Measurements from ENCODE around the gene EBI3. TPM values are rescaled to one million over a fixed set of nuclear protein-coding genes. Genes with fewer than 3 reads are reported as not detected.

EBI3 gene
- total and polyA plus RNA-seq, 2 of the 13 experiments (the other 11 are each of a cell fraction or from before 2014, with no cell fraction given), result 3.4 TPM; not detected in 1

GRCh38 chr19:4182084-4182810 lies 47.1 kb upstream of the EBI3 start, which contains the start of the genes ANKRD24 and SIRT6 (continued):
- TF ChIP-seq RNF219 (CRISPR knock-in tag; IDR thresholded peaks at IDR 0.05), result no peak
- TF ChIP-seq ZNF878 (CRISPR knock-in tag; IDR thresholded peaks at IDR 0.05), result 0 out of 2 replicates have a peak, but pooled peaks have one; percentile 46
- no peak for TF ChIP-seq MAFF (IDR thresholded peaks at IDR 0.05; ENCODE audit: low read depth, low read length)
- TF ChIP-seq ZBTB7B (CRISPR knock-in tag; IDR thresholded peaks at IDR 0.05), result no peak
- TF ChIP-seq ATF3 (CRISPR knock-in tag; IDR thresholded peaks at IDR 0.05), result 0 out of 2 replicates have a peak, but pooled peaks have one; percentile 42
- TF ChIP-seq ZNF776 (CRISPR knock-in tag; IDR thresholded peaks at IDR 0.05), result peak; percentile 34; the same call in 1 of the 2 replicates
- TF ChIP-seq TCF7 (IDR thresholded peaks at IDR 0.05; ENCODE audit: low read depth), result no peak
- TF ChIP-seq CCDC6 (CRISPR knock-in tag; IDR thresholded peaks at IDR 0.05), result peak; percentile 73; the same call in 1 of the 2 replicates
- no peak for TF ChIP-seq ZC3H13 (CRISPR knock-in tag; IDR thresholded peaks at IDR 0.05)
- no peak for TF ChIP-seq MZF1 (CRISPR knock-in tag; IDR thresholded peaks at IDR 0.05; ENCODE audit: borderline replicate concordance)
- peak; percentile 42; the same call in 1 of the 2 replicates for TF ChIP-seq SNAI1 (CRISPR knock-in tag; IDR thresholded peaks at IDR 0.05; ENCODE audit: borderline replicate concordance)
- no peak for TF ChIP-seq AFF4 (CRISPR knock-in tag; IDR thresholded peaks at IDR 0.05)
- TF ChIP-seq DNMT1 (CRISPR knock-in tag; IDR thresholded peaks at IDR 0.05), result no peak
- no peak for TF ChIP-seq CREBL2 (CRISPR knock-in tag; IDR thresholded peaks at IDR 0.05; ENCODE audit: borderline replicate concordance)
- no peak for TF ChIP-seq SNAPC2 (CRISPR knock-in tag; IDR thresholded peaks at IDR 0.05)
- TF ChIP-seq MLXIP (CRISPR knock-in tag; IDR thresholded peaks at IDR 0.05; ENCODE audit: borderline replicate concordance), result no peak
- peak; percentile 89; the same call in 1 of the 2 replicates for TF ChIP-seq NFKBIZ (CRISPR knock-in tag; IDR thresholded peaks at IDR 0.05)
- TF ChIP-seq PHF21A (CRISPR knock-in tag; IDR thresholded peaks at IDR 0.05), result peak; percentile 92
